Measurements from ENCODE around the gene RPL31.

GRCh38 chr2:101012054-101012705, 10.1 kb downstream of the RPL31 start:
- TF ChIP-seq CTCF (IDR thresholded peaks at IDR 0.05) (no peak), EZH2 (IDR thresholded peaks at IDR 0.05) (no peak), EZH2phosphoT487 (IDR thresholded peaks at IDR 0.05) (no peak)

Measured in neural progenitor cell (in vitro differentiated cells).